NCI-H226 (cell line): ENCODE data around the gene ALX4.

ENCODE experiments used
- DNase-seq: peaks from one replicate; pipeline ENCODE4 v3.0.0-alpha.2; 2015

The ALX4 gene

DNA sequence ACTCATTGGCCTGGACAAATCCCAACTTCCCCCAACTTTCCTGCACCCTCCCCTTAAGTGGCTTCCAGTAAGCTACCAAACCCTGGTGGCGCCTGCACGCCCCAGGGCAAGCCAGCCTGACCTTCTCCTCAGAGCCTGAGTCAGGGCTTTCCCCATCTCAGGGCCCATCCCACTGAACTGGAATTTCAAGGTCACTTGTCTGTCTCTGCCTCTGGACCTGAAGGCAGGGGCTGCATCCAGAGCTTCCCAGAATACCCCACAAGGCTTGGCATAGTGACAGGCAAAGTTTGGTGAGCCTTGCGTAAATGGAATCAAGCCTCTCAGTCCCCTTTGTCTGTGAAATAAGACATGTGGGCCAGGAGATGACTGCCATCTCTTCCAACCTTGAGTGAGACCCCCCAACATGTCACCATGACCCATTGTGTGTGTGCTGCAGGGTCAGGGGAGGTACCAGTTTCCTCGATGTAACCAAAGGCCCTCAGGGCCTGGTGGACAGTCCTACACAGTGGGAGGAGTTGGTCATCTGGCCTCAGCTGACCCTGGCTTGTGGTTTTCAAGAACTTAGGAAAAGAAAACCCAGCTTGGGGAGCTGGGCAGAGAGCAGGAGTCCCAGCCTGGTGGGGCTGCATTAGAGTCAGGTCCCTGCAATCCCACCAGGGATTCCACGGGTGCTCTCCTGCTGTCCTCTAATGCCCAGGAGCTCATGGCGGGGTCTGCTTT lies 8.9 kb downstream of the ALX4 start:
- DNase-seq = peak; percentile 52

DNA sequence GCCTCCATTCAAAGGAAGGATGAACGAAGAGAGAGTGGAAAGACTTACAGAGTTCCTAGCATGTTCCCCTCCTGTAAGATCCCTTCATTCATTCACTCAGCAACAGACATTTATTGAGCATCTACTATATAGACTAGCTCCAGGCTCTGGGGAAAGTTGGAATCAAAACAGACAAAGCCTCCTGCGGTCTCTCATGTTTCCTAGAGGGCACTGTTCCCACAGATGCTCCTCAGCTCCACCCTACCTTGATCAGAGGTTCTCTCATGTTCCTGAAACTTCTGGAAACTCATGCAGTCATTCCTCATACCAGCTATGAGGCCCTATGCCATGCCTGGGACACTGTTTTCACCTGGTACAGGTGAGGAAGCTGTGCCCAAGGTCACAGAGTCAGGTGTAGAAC lies 11.1 kb downstream of the ALX4 start:
- DNase-seq = no peak

- no peak for DNase-seq
These were observed 19.7 kb downstream of the ALX4 start for GRCh38 chr11:44290208-44290607.

DNA sequence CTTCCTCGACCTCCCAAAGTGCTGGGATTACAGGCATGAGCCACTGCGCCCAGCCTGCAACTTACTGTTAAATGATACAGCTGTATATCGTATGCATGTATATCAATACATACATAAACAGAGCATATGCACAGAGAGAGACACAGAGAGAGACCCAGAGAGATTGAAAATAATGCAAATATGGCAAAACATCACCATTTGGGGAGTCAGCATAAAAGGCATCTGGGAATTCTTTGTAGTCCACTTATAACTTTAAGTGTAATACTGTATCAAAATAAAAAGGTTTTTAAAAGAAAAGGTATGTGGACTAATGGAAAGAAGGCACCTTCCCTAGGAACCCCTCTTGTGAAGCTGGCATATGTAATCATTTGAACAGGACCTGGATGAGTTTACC lies 21.8 kb downstream of the ALX4 start:
- DNase-seq = no peak

DNA sequence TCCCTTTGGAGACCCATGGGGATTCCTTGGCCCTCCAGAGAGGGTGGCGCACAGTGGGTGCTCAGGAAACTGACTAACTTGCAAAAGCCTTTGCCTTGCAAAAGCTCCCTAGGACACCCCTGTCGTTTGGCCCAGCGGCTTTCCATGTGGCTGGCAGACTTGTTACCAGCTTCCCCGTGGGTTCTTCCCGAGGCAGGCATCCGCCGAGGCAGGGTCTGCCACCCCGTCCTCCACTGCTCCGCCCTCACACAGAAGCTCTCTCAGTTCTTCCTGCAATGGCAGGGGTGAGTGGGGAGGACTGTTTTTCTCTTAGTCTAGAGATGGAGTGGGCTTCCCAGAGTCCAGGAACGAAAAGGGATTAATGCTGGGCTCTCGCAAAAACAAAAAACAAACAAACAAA lies 23.0 kb downstream of the ALX4 start:
- no peak for DNase-seq

DNA sequence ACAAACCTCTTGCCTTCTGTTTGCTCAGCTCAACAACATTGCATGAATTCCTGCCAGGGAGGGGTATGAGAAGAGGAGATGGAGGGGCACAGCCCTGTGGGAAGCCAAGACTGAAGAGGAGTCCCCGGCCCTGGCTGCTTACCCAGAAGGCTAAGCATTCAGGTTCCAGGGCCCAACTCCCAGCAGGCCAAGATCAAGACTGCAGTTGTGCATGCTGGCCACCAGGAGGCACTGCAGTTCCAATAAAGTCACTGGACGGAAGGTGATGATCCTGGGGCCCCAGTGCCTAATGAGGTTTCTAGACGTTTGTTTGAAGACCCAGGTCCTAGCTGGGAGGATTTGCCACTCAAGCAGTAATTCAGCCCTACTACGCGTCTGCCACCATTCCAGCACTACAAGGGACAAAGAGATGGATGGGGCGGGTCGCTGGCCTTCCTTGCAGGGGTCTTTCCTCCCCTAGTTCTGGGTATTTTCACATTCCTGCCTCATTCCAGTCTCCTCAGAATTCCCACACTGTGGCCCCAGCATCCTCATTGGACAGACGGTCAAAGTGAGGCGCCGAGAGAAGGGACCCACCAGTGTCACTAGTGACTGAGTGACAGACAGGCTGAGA lies 23.6 kb downstream of the ALX4 start:
- DNase-seq = peak; percentile 41

DNA sequence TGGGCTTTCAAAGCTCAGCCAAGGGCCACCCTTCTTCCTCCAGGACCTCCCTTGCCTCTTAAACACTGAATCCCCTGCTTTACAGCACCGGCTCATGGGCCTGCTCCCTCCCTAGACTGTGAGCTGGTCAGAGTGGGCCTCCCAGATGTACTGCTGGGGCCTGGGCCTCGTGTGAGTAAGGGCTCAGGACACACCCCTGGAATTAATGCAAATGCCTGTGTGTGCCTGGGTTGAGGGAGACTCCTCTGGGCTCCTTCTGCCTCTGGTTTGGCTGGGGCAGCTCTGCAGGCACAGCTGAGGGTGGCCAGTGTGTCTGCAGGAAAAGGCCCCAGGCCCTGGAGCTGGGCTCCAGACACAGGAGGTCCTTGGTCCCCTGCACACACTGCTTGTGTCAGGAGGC lies 24.2 kb downstream of the ALX4 start:
- no peak for DNase-seq

GRCh38 chr11:44282620-44283019 lies 27.3 kb downstream of the ALX4 start:
- no peak for DNase-seq

DNA sequence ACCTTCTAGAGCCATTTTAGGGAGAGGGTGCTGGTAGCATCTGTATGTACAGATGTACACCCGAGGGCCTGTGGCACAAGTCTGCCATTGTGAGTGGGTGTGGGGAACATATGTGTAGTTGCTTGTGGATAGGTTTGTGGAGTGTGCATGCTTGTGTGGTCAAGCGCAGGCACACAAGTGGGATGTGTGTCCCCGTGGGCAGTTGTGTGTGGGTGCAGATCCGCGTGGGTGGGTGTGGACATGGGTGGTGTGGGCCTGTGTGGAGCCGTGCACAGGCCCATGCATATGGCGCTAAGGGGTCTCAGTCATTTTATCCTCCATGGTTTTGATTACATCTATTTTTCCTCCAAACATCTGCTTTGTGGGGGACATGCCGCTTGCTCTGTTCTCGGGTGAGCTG lies 28.8 kb downstream of the ALX4 start:
- DNase-seq = no peak

DNA sequence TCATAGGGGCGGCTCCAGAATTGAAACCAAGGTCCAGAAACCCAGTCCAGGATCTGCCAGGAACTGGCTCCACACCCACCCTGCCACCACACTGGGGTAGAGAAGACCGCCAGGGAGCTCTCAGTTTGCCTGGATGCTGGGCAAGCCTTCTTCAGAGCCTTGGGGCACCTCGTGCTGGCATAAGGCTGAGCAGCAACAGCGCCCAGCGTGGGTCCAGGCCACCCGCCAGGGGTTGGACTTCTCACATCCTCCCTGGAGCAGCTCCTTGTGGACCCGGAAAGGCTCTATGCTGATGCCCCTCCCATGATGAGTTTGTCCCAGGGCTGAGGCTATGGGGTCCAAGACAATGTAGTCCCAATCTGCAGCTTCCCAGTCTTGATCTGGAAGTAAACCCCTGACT lies 29.7 kb downstream of the ALX4 start:
- no peak for DNase-seq

DNA sequence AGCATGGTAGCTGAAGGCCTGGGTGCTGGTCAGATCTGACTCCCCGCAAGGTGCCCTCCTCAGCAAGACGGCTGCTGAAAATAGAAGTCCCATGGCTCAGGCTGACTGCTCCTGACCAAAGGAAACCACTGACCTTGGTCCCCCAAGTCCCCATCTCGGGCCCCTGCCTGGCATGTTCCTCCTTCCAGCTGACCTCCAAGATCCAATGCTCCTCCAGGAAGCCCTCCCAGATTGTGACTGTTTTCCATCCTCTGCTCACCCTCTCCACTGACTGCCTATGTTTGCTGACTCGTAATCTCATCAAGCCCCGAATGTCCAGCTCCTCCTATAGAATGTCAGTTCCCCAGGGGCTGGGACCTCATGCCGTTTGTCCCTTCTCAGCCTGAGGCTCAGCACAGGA lies 30.5 kb downstream of the ALX4 start:
- DNase-seq = no peak

DNA sequence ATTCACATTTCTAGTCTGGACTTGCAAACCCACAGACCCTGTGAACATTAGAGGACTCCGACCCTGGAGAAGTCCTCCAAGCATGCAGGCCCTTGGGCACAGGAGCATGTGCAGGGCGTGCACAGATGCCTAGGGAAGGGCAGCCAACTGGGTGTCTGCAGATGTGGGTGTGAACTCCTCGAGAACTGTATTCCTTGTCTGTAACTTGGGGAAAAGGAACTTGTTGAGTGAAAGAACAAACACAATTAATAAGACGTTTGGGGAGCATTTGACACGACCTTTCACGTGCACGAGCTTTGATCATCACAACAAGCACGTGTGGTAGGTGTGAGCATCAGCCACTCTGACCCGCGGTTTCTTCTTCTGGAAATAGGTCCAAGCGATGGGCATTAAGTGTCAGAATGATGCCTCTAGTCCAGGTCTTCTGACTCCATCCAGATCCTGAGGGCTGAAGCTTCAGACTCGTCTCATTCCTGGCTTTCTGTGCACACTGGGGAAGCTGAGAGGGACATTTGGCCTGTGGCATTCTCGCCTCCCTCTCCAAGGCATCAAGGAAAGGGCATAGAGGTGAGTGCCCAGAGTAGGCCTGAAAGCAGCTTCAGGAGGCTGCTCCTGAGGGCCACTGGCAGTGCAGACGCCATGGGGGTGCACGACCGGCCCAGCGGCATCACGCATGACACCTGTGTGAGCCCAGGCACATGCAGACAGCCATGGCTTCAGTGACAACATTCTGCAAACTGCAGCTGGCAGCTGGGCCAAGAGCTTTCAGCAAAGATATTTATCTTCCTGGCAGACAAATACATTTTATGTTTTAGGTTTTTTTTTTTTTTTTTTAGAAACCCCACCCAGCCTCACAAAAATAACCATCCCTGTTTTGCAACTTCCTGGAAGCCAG lies 32.5 kb downstream of the ALX4 start:
- DNase-seq = no peak

DNA sequence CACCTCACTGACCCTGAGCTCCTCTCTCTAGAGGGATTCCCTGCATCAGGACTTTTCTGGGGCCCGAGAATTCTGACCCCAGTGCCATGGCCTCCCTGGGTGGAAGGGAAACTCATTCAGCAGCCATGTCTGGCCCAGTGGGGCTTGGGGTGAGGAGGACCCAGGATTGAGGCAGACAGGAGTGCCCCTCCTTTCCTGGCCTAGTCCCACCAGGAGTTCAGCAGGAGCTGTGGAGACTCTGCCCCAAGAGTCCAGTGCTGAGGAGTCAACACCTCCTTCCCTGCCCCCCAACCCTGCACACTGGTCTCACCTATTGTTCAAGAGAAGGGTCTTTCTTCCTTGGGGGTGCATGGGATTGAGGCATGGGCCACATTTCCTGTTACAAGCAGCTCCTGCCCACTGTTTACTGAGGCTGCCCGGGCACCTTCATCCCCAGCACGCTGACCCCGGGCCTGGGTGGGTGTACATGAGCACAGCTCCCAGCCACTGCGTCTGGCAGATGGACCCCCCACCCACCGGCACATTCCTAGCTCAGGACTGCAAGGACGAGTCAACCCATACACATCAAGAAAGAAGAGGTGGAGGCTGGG lies 33.9 kb downstream of the ALX4 start:
- DNase-seq = no peak

DNA sequence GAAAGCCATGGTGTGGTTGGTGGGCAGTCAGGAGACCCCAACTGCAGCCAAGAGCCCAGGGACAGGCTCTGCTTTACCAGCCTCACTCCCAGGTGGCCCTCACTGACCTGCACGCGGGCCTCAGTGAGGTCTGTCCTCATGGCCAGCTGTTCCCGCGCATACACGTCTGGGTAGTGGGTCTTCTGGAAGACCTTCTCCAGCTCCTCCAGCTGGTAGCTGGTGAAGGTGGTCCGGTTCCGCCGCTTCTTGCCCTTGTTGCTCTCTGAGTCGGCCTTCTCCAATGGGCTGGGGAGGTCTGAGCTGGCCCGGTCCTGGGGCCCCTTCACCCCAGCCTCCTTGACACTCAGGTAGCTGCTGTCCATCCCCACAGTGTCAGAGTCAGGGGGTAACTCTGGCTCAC lies 34.7 kb downstream of the ALX4 start:
- DNase-seq = no peak

GRCh38 chr11:44274404-44274803 lies 35.5 kb downstream of the ALX4 start:
- no peak for DNase-seq

GRCh38 chr11:44271286-44271685 lies 38.7 kb downstream of the ALX4 start:
- no peak for DNase-seq

DNA sequence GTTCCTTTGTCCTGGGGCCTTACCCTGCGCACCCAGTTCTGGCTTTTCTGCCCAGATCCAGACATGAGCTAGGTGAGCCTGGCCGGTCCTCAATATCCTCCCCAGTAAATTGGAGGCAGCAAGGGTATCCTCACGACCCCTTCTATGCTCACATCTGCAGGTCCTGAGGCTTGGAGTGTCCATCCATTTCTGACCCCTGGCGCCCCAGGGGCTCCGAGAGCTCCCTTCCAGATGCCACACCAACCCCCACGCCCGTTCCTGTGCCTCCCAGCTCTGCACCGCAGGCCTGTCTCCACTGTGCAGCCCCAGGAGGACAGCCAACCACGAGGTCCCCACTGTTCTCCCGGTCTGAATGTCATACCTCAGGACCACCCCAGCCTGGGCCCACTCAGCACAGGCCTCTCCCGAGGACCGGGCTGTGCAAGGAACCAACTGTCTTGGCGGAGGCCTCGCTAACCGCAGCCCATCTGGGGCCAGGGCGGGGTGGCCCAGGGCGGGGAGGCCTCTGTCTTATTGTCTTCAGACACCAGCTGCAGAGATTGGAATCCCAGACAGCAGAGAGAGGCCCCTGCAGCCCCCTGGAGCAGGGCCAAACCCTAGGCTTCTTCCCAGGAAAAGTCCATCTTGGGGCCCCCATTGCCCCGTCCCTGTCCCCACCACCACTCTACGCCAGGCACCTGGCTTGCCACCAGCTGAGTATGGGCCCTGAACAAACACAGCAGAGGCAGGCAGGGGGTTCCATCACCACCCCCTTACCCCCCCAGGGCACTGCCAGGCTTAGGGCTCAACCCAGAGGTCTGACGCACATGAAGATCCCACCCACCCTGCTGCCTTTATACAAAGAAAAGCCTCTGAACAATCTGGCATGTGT lies 39.3 kb downstream of the ALX4 start:
- no peak for DNase-seq

- DNase-seq = peak; percentile 45
These were observed 40.3 kb downstream of the ALX4 start for GRCh38 chr11:44269369-44270351.

- DNase-seq = no peak
These were observed 41.3 kb downstream of the ALX4 start for GRCh38 chr11:44268614-44269080.

DNA sequence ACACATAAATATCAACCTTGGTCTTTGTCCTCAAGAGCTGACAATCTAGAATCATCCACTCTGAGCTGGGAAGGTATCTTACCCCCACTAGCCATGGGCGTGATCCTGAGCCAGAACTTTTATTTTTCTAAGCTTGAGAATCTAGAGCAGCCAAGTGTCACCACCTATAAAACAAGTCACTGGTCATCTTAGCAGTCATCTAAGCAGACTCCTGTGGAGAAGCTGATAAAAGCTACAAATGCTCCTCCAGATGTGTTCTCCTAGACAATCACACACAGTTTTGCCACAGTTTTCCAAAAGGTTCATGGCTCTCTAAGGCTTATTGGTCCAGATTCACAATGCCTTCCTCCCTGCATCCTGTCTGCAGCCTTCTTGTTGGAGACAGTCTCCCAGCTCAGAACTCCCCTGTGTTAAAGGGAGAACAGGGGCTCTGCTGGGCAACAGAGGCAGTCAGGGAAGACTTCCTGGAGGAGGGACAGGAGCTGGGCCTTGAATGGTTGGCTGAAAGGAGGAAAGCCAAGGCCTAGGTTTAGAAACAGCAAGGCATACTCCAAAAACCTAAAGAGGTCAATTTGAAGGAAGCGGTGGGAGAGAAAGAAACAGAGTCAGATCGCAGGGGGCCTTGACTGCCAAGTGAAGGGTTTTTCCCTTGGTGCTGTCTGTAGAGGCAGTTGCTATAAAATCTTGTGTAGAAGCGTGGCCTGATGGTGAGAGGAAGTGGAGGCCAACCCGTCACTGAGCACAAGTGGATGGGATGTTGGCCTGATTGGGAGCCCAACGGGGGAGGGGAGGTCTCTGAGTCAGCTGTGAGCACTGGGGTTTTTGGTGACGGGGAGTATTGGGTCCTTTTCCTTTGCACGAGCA lies 42.0 kb downstream of the ALX4 start:
- no peak for DNase-seq
